ENCODE results near the gene RAB3GAP1. TPM values are rescaled to one million over a fixed set of nuclear protein-coding genes. Genes with fewer than 3 reads are reported as not detected.
"Not testable (repeated sequence)": the region's sequence is repeated elsewhere in the genome, so short reads cannot be mapped to it uniquely, and the experiment has no call there.

The RAB3GAP1 gene
- total RNA-seq, 4 donors from 2014 or later = 40.8 to 56.2 (median 47.3) TPM

DNA sequence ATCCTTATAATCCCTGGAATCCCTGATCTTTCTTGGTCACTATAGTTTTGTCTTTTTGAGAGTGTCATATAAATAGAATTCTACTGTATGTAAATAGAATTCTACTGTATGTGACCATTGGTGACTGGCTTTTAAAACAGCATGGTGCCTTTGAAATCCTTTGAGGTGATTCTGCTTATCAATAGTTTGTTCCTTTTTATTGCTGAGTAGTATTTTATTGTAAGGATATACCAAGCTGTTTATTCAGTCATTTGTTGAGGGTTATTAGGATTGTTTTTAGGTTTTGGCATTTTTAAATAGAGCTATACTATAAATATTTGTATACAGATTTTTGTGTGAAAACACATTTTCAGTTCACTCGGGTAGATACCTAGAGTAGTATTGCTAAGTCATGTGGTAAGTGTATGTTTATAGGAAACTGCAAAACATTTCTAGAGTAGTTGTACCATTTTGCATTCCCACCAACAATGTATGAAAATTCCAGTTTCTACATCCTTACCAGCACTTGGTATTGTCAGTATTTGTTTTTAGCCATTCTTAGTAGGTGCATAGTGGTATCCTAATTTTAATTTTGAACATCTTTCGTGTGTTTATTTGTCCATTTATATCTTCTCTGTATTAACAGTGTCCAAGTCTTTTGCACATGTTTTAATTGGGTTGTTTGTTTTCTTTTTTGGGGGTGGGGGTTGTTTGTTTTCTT, 45.6 kb downstream of the RAB3GAP1 start:
- Histone ChIP-seq H3K4me3 (no peak overlapping the region), H3K9me3 (no peaks in the 10 kb centered on the region)
- WGBS, 2 donors = 92 to 100% methylated on average over 2 of the region's 2 CpGs

DNA sequence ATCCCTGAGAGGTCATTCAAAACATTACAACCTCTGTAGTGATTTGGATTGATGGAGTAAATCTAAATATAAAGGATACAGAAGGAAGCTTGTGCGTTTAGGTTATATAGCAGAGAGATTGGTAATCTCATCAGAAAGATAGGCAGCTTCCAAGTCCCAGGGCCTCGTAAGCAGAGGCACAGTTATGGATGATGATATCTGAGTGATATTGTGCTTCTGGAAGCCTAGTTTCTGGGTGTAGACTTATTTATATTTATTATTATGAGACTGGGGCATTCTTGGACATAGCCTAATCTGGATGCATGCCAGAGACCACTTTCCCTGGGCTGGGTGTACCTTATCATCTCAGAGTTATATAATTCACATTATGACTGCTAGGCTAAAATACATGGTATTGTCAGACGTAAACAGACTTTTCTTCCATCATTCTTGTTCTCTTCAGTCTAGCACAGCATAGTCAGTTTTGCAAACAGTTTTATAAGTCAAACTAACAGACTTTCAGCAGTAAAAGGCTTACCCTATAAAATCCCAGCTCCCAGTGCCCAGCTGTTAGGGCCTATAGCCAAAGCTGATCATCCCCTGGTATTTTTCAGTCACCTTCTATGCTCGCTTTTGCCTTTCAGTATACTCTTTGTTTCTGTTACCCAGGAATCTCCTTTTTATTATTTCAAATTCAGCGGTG, 47.9 kb downstream of the RAB3GAP1 start:
- H3K27ac ChIP-seq = no peak overlapping the region
- no peaks in the 10 kb centered on the region for H3K27me3 ChIP-seq
- peaks cover 0 to 46% (median 0%) of the 10 kb centered on the region in 3 donors for H3K36me3 ChIP-seq
- no peaks in the 10 kb centered on the region for H3K9me3 ChIP-seq
- no peak for TF ChIP-seq POLR2A (IDR thresholded peaks at IDR 0.05)
- no peak for TF ChIP-seq EP300 (IDR thresholded peaks at IDR 0.05)
- TF ChIP-seq, protein P1, sequence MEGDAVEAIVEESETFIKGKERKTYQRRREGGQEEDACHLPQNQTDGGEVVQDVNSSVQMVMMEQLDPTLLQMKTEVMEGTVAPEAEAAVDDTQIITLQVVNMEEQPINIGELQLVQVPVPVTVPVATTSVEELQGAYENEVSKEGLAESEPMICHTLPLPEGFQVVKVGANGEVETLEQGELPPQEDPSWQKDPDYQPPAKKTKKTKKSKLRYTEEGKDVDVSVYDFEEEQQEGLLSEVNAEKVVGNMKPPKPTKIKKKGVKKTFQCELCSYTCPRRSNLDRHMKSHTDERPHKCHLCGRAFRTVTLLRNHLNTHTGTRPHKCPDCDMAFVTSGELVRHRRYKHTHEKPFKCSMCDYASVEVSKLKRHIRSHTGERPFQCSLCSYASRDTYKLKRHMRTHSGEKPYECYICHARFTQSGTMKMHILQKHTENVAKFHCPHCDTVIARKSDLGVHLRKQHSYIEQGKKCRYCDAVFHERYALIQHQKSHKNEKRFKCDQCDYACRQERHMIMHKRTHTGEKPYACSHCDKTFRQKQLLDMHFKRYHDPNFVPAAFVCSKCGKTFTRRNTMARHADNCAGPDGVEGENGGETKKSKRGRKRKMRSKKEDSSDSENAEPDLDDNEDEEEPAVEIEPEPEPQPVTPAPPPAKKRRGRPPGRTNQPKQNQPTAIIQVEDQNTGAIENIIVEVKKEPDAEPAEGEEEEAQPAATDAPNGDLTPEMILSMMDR (IDR thresholded peaks at IDR 0.05) = no peak
- WGBS, 2 donors = 81 to 83% methylated on average over 5 of the region's 5 CpGs
- H3K4me1 ChIP-seq = peaks cover 0 to 5% (median 0%) of the 10 kb centered on the region in 4 donors
- DNase-seq (ENCODE audit: low spot score in 2 of 2) = no peak
- no peak overlapping the region for H3K4me3 ChIP-seq

More for the DNA sequence above, 45.6 kb downstream of the RAB3GAP1 start:
- Histone ChIP-seq H3K4me1 (peaks cover 0 to 5% (median 0%) of the 10 kb centered on the region in 4 donors), H3K27ac (no peak overlapping the region), H3K27me3 (no peaks in the 10 kb centered on the region), H3K36me3 (peaks cover 0 to 47% (median 0%) of the 10 kb centered on the region in 3 donors)
- TF ChIP-seq POLR2A (IDR thresholded peaks at IDR 0.05) (no peak), EP300 (IDR thresholded peaks at IDR 0.05) (no peak)
- TF ChIP-seq, protein P1 (IDR thresholded peaks at IDR 0.05) = no peak
- no peak for DNase-seq (ENCODE audit: low spot score in 2 of 2)

DNA sequence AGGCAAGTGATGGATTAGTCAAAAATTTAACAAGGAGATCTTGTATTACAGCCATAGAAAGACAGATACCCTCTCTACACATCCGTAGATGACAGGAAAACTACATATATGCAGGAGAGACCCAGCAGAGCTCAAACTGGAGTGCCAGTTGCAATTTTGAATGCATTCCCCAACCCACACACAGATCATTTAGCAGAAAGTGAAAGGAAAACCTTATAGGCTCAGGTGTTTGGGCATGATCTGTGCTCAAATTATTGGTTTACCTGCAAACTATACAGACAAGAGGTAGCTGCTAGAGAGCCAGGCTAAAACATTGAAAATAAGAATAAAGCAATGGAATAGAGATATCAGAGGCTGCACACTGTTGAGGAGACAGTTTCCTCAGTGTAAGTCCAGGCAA, 51.8 kb downstream of the RAB3GAP1 start:
- DNase-seq (ENCODE audit: low spot score in 2 of 2) = no peak
- no peak overlapping the region for H3K4me3 ChIP-seq
- H3K36me3 ChIP-seq = peaks cover 0 to 32% (median 0%) of the 10 kb centered on the region in 3 donors
- WGBS, 2 donors = 61 to 93% methylated on average over 1 of the region's 1 CpG
- no peak overlapping the region for H3K27ac ChIP-seq
- H3K4me1 ChIP-seq = peaks cover 0 to 5% (median 0%) of the 10 kb centered on the region in 4 donors
- peaks cover 0 to 10% (median 3%) of the 10 kb centered on the region in 4 donors for H3K9me3 ChIP-seq
- TF ChIP-seq POLR2A (IDR thresholded peaks at IDR 0.05) (no peak), EP300 (IDR thresholded peaks at IDR 0.05) (no peak)
- TF ChIP-seq, protein P1 (IDR thresholded peaks at IDR 0.05) = no peak
- H3K27me3 ChIP-seq = no peaks in the 10 kb centered on the region

DNA sequence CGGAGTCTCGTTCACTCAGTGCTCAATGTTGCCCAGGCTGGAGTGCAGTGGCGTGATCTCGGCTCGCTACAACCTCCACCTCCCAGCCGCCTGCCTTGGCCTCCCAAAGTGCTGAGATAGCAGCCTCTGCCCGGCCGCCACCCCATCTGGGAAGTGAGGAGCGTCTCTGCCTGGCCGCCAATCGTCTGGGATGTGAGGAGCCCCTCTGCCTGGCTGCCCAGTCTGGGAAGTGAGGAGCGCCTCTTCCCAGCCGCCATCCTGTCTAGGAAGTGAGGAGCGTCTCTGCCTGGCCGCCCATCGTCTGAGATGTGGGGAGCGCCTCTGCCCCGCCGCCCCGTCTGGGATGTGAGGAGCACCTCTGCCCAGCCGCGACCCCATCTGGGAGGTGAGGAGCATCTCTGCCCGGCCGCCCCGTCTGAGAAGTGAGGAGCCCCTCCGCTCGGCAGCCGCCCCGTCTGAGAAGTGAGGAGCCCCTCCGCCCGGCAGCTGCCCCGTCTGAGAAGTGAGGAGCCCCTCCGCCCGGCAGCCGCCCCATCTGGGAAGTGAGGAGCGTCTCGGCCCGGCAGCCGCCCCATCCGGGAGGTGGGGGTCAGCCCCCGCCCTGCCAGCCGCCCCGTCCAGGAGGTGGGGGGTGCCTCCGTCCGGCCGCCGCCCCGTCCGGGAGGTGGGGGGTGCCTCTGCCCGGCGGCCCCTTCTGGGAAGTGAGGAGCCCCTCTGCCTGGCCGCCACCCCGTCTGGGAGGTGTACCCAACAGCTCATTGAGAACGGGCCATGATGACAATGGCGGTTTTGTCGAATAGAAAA, 53.6 kb downstream of the RAB3GAP1 start:
- H3K4me1 ChIP-seq; H3K4me3 ChIP-seq; H3K27me3 ChIP-seq; DNase-seq (ENCODE audit: low spot score in 2 of 2); H3K27ac ChIP-seq: not testable (repeated sequence)
- WGBS, 2 donors = 97 to 99% methylated on average over 25 to 56 of the region's 56 CpGs
- Histone ChIP-seq H3K36me3 (peaks cover 0 to 32% (median 0%) of the 10 kb centered on the region in 3 donors), H3K9me3 (peaks cover 0 to 10% (median 3%) of the 10 kb centered on the region in 4 donors)

DNA sequence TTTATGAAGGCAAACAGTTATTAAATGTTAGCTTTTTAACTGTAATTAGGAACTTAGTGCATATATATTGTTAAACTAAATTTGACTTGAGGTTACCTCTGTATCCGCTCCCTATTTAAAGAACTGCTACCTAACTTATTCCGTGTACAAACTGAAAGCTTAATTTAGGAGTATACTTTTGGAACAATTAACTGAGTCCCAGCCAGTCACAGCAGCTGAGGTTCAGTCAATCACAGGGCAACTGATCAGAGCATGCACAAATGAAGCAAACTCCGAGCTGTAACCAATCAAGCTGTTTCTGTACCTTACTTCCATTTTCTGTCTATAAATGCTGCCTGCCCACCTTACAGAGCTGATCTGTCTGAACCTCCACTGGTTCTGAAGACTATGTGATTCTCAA, 61.2 kb downstream of the RAB3GAP1 start:
- Histone ChIP-seq H3K27ac (no peak overlapping the region), H3K9me3 (no peaks in the 10 kb centered on the region), H3K4me1 (no peaks in the 10 kb centered on the region), H3K36me3 (peaks cover 0 to 37% (median 5%) of the 10 kb centered on the region in 3 donors), H3K4me3 (no peak overlapping the region), H3K27me3 (no peaks in the 10 kb centered on the region)
- 91% methylated on average over 3 of the region's 3 CpGs for WGBS, 2 donors
- TF ChIP-seq, protein P1 (IDR thresholded peaks at IDR 0.05) = no peak
- TF ChIP-seq EP300 (IDR thresholded peaks at IDR 0.05) (no peak), POLR2A (IDR thresholded peaks at IDR 0.05) (no peak)
- DNase-seq (ENCODE audit: low spot score in 2 of 2) = no peak

All from tibial nerve (tissue), 4 donors.